ENCODE measurements around the gene PKD2L2.
"Not testable (repeated sequence)": the region's sequence is repeated elsewhere in the genome, so short reads cannot be mapped to it uniquely, and the experiment has no call there.

Gene PKD2L2

DNA sequence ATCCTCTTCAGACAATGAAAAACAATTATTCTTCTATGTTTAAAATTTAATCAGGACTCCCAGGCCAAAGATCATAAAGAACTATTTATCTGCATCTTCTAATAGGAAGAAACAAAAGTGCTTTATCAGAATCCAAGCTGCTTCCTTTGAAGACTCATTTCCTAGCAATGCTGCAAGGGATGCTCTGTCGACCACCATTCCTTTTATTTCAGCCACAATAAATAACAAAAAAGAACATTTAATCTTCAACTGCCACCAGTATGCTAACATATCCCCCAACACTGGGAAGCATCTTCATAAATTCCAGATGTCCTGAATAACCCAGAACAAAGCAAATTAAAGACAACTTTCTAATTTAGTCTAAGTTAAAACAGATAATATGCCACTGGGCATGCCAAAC is 68.7 kb downstream of the PKD2L2 start:
- DNase-seq (ENCODE audit: low read depth, low spot score): no peak

- no peak for DNase-seq (ENCODE audit: low read depth, low spot score)
Observed at GRCh38 chr5:137959488-137959887, 70.2 kb downstream of the PKD2L2 start.

DNA sequence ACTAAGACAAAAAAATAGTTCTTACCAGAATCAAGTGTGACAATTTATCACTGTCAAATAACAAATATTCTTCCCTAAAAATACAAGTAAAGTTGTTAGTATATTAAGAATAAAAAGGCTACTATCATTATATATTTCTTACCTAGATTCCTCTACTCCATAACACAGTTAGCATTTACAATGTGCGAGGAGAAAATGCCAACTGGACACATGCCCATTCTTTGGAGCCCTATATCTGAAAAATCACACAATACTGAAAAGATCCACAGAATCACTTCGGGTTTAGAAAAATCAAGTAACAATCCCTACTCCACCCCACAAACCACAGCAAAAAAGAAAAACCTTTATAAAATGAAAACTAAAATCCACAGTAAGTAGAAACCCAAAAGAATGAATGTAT is 70.9 kb downstream of the PKD2L2 start:
- DNase-seq (ENCODE audit: low read depth, low spot score): no peak

GRCh38 chr5:137960819-137961218 is 71.6 kb downstream of the PKD2L2 start:
- no peak for DNase-seq (ENCODE audit: low read depth, low spot score)

- DNase-seq (ENCODE audit: low read depth, low spot score): not testable (repeated sequence)
Observed at GRCh38 chr5:137970384-137970783, 81.1 kb downstream of the PKD2L2 start.

GRCh38 chr5:137975208-137975607 is 86.0 kb downstream of the PKD2L2 start:
- DNase-seq (ENCODE audit: low read depth, low spot score): no peak

- DNase-seq (ENCODE audit: low read depth, low spot score): no peak
Observed at GRCh38 chr5:137989419-137989818, 100.2 kb downstream of the PKD2L2 start.
